Adrenal gland (tissue), 12 donors: ENCODE measurements around the gene KAZN. TPM values are rescaled to one million over a fixed set of nuclear protein-coding genes. Genes with fewer than 3 reads are reported as not detected.

Experiments used
- DNase-seq, 7 donors: peaks; one replicate each; pipeline ENCODE4 v3.0.0-alpha.2; 2019 to 2020
- H3K27ac ChIP-seq, 5 donors: fragments of 200-600 bp; sonication (generic) in 4 of 5; 1 replicate in 3 of 5; 2 replicates in 2 of 5; pipeline versions ENCODE4 v1.5.1 to v1.8.0; 2016 to 2020; ENCODE audit warnings: mild to moderate bottlenecking in 1 of 5
- H3K27me3 ChIP-seq: fragments of 200-600 bp; 2 replicates; pipeline ENCODE4 v1.8.0; 2021
- H3K36me3 ChIP-seq, 2 donors: fragments of 200-600 bp; replicated peaks in 1 of 2; 1 replicate in 1 of 2; 2 replicates in 1 of 2; pipeline versions ENCODE4 v1.5.1 to v1.8.0; 2018 to 2022
- H3K4me1 ChIP-seq, 2 donors: fragments of 200-600 bp; replicated peaks in 1 of 2; 1 replicate in 1 of 2; 2 replicates in 1 of 2; pipeline versions ENCODE4 v1.5.1 to v1.8.0; 2018 to 2021
- H3K4me3 ChIP-seq, 4 donors: fragments of 200-600 bp; sonication (generic) in 3 of 4; one replicate each; pipeline ENCODE4 v1.5.1; 2016 to 2018
- H3K9me3 ChIP-seq, 3 donors: fragments of 200-600 bp; sonication (generic) in 1 of 3; replicated peaks in 1 of 3; 1 replicate in 2 of 3; 2 replicates in 1 of 3; pipeline versions ENCODE4 v1.5.1 to v1.8.0; 2016 to 2021
- POLR2A ChIP-seq, 2 donors: fragments of 450-650 bp; IDR thresholded peaks; one replicate each; pipeline ENCODE4 v1.6.1; 2017; ENCODE audit warnings: antibody characterized with exemption in 2 of 2, mild to moderate bottlenecking in 2 of 2, moderate library complexity in 1 of 2
- WGBS, 4 donors: extraction: QIAGEN DNeasy Blood & Tissue Kit in 2 of 4; methylation state at CpG; one replicate each; pipeline versions ENCODE4 v1.1.5 to v1.1.7; 2013 to 2017; 5-methylcytosine and 5-hydroxymethylcytosine counted together
- intact Hi-C, 2 donors: fragments of 100-400 bp; cut with DNase I; formaldehyde crosslinking; loops; one replicate each; pipeline versions ENCODE4 v1.14.1 to v1.15.0; 2022 to 2023
- polyA plus RNA-seq, 3 donors: library from polyadenylated mRNA; stranded (reverse); fragments of 200-250 nt in 2 of 3; fragments of 350-450 nt in 1 of 3; fragmentation: Illumina TruSeq in 1 of 3; extraction: RNeasy Lipid Tissue Mini Kit (QIAGEN cat#74804) in 1 of 3; gene quantifications; one replicate each; pipeline ENCODE4 v1.2.3, GENCODE V29; 2013 to 2014
- total RNA-seq, 9 donors: library from RNA; depleted of rRNA in 4 of 9; stranded (reverse); fragments of >200 nt in 4 of 9; fragments of 120-200 nt in 1 of 9; fragmentation: NEBNext Ultra II Directional in 1 of 9; extraction: Animal tissue kit (Norgen Biotek cat#: 25700) in 1 of 9; gene quantifications; one replicate each; pipeline versions ENCODE4 v1.1.0 to v1.2.4, GENCODE V29; 2013 to 2023
- TF ChIP-seq, protein P1 (sequence below), 6 experiments: fragments of 450-650 bp in 4 of 6; fragments of 200-600 bp in 2 of 6; sonication (generic) in 1 of 6; IDR thresholded peaks; 1 replicate in 5 of 6; 2 replicates in 1 of 6; pipeline versions ENCODE4 v1.5.1 to v1.8.0; 2016 to 2021; ENCODE audit warnings: antibody characterized with exemption in 6 of 6, mild to moderate bottlenecking in 2 of 6, moderate library complexity in 1 of 6
- donor health status: healthy with polysubstance abuse.
- donor health status: Bipolar disorder and iron deficiency.
- donor health status: DM: yes; HTN: yes; CAD: no.
- donor health status: DM: no; HTN: no; CAD: no.
- donor health status: DM: no; HTN: no; CAD: no.
- donor health status: DM: yes; HTN: yes; CAD: no.

The KAZN gene
- total and polyA plus RNA-seq, 12 donors, result 5.9 to 63.4 (median 29.5) TPM

DNA sequence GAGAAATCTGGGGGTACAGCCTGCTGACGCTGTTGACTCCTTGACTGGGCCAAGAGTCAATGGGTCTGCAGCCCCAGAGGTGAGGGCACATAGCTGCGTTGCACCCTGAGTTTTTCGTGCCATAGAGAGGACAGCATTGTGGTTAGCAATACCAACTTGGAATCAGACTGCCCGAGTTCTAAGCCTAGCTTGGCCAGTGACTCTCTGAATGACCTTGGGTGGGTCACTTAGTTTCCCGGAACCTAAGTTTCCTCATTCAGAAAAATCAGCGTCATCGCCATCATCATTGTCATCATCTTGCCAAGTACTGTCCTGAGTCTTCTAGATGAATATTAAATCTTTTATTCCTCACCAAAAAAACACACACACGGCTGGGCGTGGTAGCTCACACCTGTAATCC is 403.8 kb downstream of the KAZN start:
- DNase-seq, result peak in 1 of 7 donors; percentile 46
- intact Hi-C loops, result no loop called here
- peak overlapping the region in 1 of 5 donors; percentile 24 for H3K27ac ChIP-seq
- H3K36me3 ChIP-seq, result no peaks in the 10 kb centered on the region
- no peak overlapping the region for H3K4me3 ChIP-seq
- no peaks in the 10 kb centered on the region for H3K9me3 ChIP-seq
- H3K4me1 ChIP-seq, result peaks cover 21 to 27% of the 10 kb centered on the region in 2 donors
- no peaks in the 10 kb centered on the region for H3K27me3 ChIP-seq
- 55 to 87% (median 77%) methylated on average over 7 to 9 of the region's 9 CpGs for WGBS, 4 donors
- no peak for TF ChIP-seq POLR2A (IDR thresholded peaks at IDR 0.05)
- TF ChIP-seq, protein P1, sequence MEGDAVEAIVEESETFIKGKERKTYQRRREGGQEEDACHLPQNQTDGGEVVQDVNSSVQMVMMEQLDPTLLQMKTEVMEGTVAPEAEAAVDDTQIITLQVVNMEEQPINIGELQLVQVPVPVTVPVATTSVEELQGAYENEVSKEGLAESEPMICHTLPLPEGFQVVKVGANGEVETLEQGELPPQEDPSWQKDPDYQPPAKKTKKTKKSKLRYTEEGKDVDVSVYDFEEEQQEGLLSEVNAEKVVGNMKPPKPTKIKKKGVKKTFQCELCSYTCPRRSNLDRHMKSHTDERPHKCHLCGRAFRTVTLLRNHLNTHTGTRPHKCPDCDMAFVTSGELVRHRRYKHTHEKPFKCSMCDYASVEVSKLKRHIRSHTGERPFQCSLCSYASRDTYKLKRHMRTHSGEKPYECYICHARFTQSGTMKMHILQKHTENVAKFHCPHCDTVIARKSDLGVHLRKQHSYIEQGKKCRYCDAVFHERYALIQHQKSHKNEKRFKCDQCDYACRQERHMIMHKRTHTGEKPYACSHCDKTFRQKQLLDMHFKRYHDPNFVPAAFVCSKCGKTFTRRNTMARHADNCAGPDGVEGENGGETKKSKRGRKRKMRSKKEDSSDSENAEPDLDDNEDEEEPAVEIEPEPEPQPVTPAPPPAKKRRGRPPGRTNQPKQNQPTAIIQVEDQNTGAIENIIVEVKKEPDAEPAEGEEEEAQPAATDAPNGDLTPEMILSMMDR (IDR thresholded peaks at IDR 0.05), result no peak

DNA sequence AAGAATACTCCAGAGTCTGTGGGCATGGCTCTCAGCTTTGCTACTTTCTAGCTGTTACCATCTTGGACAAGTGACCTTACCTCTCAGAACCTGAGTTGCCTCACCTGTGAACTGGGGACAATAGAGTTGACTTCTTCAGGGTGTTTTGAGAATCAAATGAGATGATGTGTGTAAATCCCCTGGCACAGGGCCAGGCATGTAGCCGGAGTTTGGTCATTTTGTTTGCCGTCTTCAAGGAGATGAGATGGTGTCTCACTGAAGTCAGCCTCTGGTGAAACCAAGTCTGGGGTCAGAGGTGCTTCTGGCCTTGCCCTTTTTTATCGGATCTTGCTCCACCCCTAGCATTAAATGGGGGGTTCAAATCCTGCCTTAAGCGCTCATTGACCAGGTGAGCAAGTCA is 405.9 kb downstream of the KAZN start:
- TF ChIP-seq POLR2A (IDR thresholded peaks at IDR 0.05), result no peak
- TF ChIP-seq, protein P1 (IDR thresholded peaks at IDR 0.05), result no peak
- H3K27ac ChIP-seq, result no peak overlapping the region
- WGBS, 4 donors, result 58 to 64% (median 61%) methylated on average over 4 of the region's 4 CpGs
- H3K4me3 ChIP-seq, result no peak overlapping the region
- H3K36me3 ChIP-seq, result no peaks in the 10 kb centered on the region
- intact Hi-C loops, result no loop called here
- no peaks in the 10 kb centered on the region for H3K27me3 ChIP-seq
- peaks cover 34 to 40% of the 10 kb centered on the region in 2 donors for H3K4me1 ChIP-seq
- DNase-seq, result no peak
- H3K9me3 ChIP-seq, result no peaks in the 10 kb centered on the region

DNA sequence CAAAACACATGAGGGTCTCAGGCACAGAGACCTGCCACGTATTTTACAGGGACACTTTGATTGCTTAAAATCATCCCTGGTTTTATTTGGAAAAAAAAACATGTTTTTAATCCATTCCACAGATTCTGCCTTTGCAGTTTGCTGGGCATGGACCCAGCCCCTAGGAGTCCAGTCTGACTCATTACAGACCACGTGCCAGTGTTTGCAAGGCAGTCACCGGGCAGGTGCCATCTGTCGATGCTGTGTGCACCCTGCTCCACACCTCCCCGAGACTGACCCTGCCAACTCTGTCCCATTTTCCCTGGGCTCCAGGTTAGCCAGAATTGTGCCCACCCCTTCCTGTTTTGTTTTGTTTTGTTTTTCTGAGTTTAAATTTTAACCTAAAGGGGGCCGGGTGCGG is 406.6 kb downstream of the KAZN start:
- peak overlapping the region in 1 of 5 donors; percentile 9 for H3K27ac ChIP-seq
- intact Hi-C loops, result no loop called here
- no peaks in the 10 kb centered on the region for H3K9me3 ChIP-seq
- H3K36me3 ChIP-seq, result no peaks in the 10 kb centered on the region
- H3K4me1 ChIP-seq, result peaks cover 30 to 38% of the 10 kb centered on the region in 2 donors
- TF ChIP-seq POLR2A (IDR thresholded peaks at IDR 0.05), result no peak
- TF ChIP-seq, protein P1 (IDR thresholded peaks at IDR 0.05), result no peak
- no peaks in the 10 kb centered on the region for H3K27me3 ChIP-seq
- peak in 6 of 7 donors; percentile 59 to 81 (median 72) for DNase-seq
- WGBS, 4 donors, result 54 to 72% (median 63%) methylated on average over 7 of the region's 7 CpGs
- no peak overlapping the region for H3K4me3 ChIP-seq

DNA sequence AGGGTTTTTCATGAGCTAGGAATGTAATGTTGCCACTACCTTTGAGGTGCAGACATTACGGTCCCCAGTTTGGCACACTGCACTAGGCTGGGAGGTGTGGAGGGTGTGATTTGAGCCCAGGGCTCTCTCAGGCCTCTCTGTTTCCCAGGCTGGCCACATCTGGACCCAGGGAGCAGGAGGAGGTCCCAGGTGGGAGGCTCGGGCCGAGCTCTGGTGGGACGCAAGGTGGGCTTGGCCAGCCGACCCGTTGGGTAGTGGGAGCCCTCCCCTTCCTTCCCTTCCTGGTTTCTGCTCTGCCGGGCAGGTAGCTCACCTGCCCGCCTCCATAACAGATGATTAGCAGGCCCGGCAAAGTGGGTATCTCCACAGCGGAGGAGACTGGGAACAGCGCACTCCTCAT is 408.9 kb downstream of the KAZN start:
- WGBS, 4 donors, result 71 to 83% (median 77%) methylated on average over 6 to 11 of the region's 11 CpGs
- Histone ChIP-seq H3K27me3 (no peaks in the 10 kb centered on the region), H3K9me3 (no peaks in the 10 kb centered on the region), H3K4me3 (no peak overlapping the region), H3K4me1 (peaks cover 30 to 38% of the 10 kb centered on the region in 2 donors), H3K36me3 (no peaks in the 10 kb centered on the region), H3K27ac (peak overlapping the region; percentile 28 to 87 (median 74))
- no peak for DNase-seq
- intact Hi-C loops, result no loop called here
- TF ChIP-seq, protein P1 (IDR thresholded peaks at IDR 0.05), result no peak
